Hematopoietic multipotent progenitor cell treated with erythropoietin and hydrocortisone succinate and interleukin-3 and kit ligand, for 8 days (in vitro differentiated cells): ENCODE results near the gene PTPRK.
"Not testable (repeated sequence)": the region's sequence is repeated elsewhere in the genome, so short reads cannot be mapped to it uniquely, and the experiment has no call there.

Experiments used
- DNase-seq: peaks from one replicate; pipeline ENCODE4 v3.0.0-alpha.2; 2015

The PTPRK gene

GRCh38 chr6:128434752-128435151 lies 85.6 kb downstream of the PTPRK start:
- DNase-seq = not testable (repeated sequence)

GRCh38 chr6:128432394-128432793 lies 88.0 kb downstream of the PTPRK start:
- DNase-seq = no peak

GRCh38 chr6:128427139-128427538 lies 93.3 kb downstream of the PTPRK start:
- no peak for DNase-seq

GRCh38 chr6:128425856-128426255 lies 94.5 kb downstream of the PTPRK start:
- DNase-seq = no peak

GRCh38 chr6:128422871-128423270 lies 97.5 kb downstream of the PTPRK start:
- no peak for DNase-seq

GRCh38 chr6:128422200-128422599 lies 98.2 kb downstream of the PTPRK start:
- DNase-seq = no peak

- DNase-seq = no peak
Observed at GRCh38 chr6:128421788-128422187, 98.6 kb downstream of the PTPRK start.

- no peak for DNase-seq
Observed at GRCh38 chr6:128417698-128418097, 102.7 kb downstream of the PTPRK start.

- no peak for DNase-seq
Observed at GRCh38 chr6:128415387-128415786, 105.0 kb downstream of the PTPRK start.

- no peak for DNase-seq
Observed at GRCh38 chr6:128414943-128415342, 105.5 kb downstream of the PTPRK start.

GRCh38 chr6:128413291-128413690 lies 107.1 kb downstream of the PTPRK start:
- DNase-seq = no peak

GRCh38 chr6:128412680-128413079 lies 107.7 kb downstream of the PTPRK start:
- no peak for DNase-seq

GRCh38 chr6:128410584-128410983 lies 109.8 kb downstream of the PTPRK start:
- no peak for DNase-seq

GRCh38 chr6:128409003-128409402 lies 111.4 kb downstream of the PTPRK start:
- no peak for DNase-seq

- no peak for DNase-seq
Observed at GRCh38 chr6:128406453-128406852, 113.9 kb downstream of the PTPRK start.

GRCh38 chr6:128403618-128404444 lies 116.6 kb downstream of the PTPRK start:
- DNase-seq = no peak

GRCh38 chr6:128400875-128401274 lies 119.5 kb downstream of the PTPRK start:
- DNase-seq = no peak

GRCh38 chr6:128397996-128398395 lies 122.4 kb downstream of the PTPRK start:
- no peak for DNase-seq

GRCh38 chr6:128395596-128395995 lies 124.8 kb downstream of the PTPRK start:
- no peak for DNase-seq

- no peak for DNase-seq
Observed at GRCh38 chr6:128395188-128395587, 125.2 kb downstream of the PTPRK start.

GRCh38 chr6:128394167-128394566 lies 126.2 kb downstream of the PTPRK start:
- DNase-seq = no peak

GRCh38 chr6:128389820-128390534 lies 130.4 kb downstream of the PTPRK start:
- no peak for DNase-seq

- no peak for DNase-seq
Observed at GRCh38 chr6:128388380-128388779, 132.0 kb downstream of the PTPRK start.

- no peak for DNase-seq
Observed at GRCh38 chr6:128380891-128381290, 139.5 kb downstream of the PTPRK start.
